ENCODE results near the gene NAPSA. TPM values are rescaled to one million over a fixed set of nuclear protein-coding genes. Genes with fewer than 3 reads are reported as not detected.

Gene NAPSA
- total and polyA plus RNA-seq, 9 of the 15 experiments (the other 6 are each of a cell fraction or from before 2014, with no cell fraction given) = 0.25 to 1.9 (median 0.69) TPM

GRCh38 chr19:50333235-50333736 lies 32.2 kb downstream of the NAPSA start (continued):
- TF ChIP-seq, protein P1, sequence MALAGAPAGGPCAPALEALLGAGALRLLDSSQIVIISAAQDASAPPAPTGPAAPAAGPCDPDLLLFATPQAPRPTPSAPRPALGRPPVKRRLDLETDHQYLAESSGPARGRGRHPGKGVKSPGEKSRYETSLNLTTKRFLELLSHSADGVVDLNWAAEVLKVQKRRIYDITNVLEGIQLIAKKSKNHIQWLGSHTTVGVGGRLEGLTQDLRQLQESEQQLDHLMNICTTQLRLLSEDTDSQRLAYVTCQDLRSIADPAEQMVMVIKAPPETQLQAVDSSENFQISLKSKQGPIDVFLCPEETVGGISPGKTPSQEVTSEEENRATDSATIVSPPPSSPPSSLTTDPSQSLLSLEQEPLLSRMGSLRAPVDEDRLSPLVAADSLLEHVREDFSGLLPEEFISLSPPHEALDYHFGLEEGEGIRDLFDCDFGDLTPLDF (CRISPR knock-in tag; IDR thresholded peaks at IDR 0.05) = no peak
- TF ChIP-seq ZNF717 (CRISPR knock-in tag; IDR thresholded peaks at IDR 0.05) (no peak), TAF1 (IDR thresholded peaks at IDR 0.05; ENCODE audit: control insufficient read depth, extremely low read depth, insufficient read depth, low read length, severe bottlenecking) (no peak), HDAC3 (IDR thresholded peaks at IDR 0.05; ENCODE audit: borderline replicate concordance, partially characterized antibody) (no peak), CBX3 (IDR thresholded peaks at IDR 0.05; ENCODE audit: borderline replicate concordance in 1 of 2, low read length in 2 of 2) (no peak), NRF1 (conservative IDR thresholded peaks at IDR 0.05 in 1 of 2, IDR thresholded peaks at IDR 0.05 in 1 of 2) (no peak), NCOA6 (IDR thresholded peaks at IDR 0.05) (no peak), ZBTB17 (CRISPR knock-in tag; IDR thresholded peaks at IDR 0.05) (no peak), MBD1 (CRISPR knock-in tag; IDR thresholded peaks at IDR 0.05) (no peak), TCF7L2 (IDR thresholded peaks at IDR 0.05; ENCODE audit: low read depth, low read length) (no peak), RHOXF2B (CRISPR knock-in tag; conservative IDR thresholded peaks at IDR 0.05) (no peak; the same call in 1 of the 2 replicates), ZNF311 (CRISPR knock-in tag; IDR thresholded peaks at IDR 0.05) (no peak), CCNT2 (IDR thresholded peaks at IDR 0.05; ENCODE audit: borderline replicate concordance, extremely low read depth, insufficient read length, low read depth, low read length) (peak; percentile 77), ZSCAN32 (CRISPR knock-in tag; IDR thresholded peaks at IDR 0.05) (no peak), ZNF23 (CRISPR knock-in tag; IDR thresholded peaks at IDR 0.05) (no peak), CBFB (CRISPR knock-in tag; IDR thresholded peaks at IDR 0.05) (no peak; the same call in 1 of the 2 replicates), E2F5 (CRISPR knock-in tag; IDR thresholded peaks at IDR 0.05) (no peak)
- TF ChIP-seq, protein P2, sequence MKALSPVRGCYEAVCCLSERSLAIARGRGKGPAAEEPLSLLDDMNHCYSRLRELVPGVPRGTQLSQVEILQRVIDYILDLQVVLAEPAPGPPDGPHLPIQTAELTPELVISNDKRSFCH (CRISPR knock-in tag; IDR thresholded peaks at IDR 0.05) = no peak
- TF ChIP-seq, protein P2 (tag; IDR thresholded peaks at IDR 0.05) = no peak
- TF ChIP-seq, protein P3, sequence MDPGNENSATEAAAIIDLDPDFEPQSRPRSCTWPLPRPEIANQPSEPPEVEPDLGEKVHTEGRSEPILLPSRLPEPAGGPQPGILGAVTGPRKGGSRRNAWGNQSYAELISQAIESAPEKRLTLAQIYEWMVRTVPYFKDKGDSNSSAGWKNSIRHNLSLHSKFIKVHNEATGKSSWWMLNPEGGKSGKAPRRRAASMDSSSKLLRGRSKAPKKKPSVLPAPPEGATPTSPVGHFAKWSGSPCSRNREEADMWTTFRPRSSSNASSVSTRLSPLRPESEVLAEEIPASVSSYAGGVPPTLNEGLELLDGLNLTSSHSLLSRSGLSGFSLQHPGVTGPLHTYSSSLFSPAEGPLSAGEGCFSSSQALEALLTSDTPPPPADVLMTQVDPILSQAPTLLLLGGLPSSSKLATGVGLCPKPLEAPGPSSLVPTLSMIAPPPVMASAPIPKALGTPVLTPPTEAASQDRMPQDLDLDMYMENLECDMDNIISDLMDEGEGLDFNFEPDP (CRISPR knock-in tag; IDR thresholded peaks at IDR 0.05) = no peak
- TF ChIP-seq, protein P4, sequence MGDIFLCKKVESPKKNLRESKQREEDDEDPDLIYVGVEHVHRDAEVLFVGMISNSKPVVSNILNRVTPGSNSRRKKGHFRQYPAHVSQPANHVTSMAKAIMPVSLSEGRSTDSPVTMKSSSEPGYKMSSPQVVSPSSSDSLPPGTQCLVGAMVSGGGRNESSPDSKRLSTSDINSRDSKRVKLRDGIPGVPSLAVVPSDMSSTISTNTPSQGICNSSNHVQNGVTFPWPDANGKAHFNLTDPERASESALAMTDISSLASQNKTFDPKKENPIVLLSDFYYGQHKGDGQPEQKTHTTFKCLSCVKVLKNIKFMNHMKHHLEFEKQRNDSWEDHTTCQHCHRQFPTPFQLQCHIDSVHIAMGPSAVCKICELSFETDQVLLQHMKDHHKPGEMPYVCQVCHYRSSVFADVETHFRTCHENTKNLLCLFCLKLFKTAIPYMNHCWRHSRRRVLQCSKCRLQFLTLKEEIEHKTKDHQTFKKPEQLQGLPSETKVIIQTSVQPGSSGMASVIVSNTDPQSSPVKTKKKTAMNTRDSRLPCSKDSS (IDR thresholded peaks at IDR 0.05; ENCODE audit: low read depth, partially characterized antibody) = no peak

All from K562 (cell line).